ENCODE measurements around the gene FAM222B. TPM values are rescaled to one million over a fixed set of nuclear protein-coding genes. Genes with fewer than 3 reads are reported as not detected.
"Not testable (repeated sequence)": the region's sequence is repeated elsewhere in the genome, so short reads cannot be mapped to it uniquely, and the experiment has no call there.

Gene FAM222B
- total RNA-seq, 1 donor from 2014 or later = 39.8 TPM

GRCh38 chr17:28735242-28735722 lies 107.3 kb downstream of the FAM222B start:
- DNase-seq (ENCODE audit: extremely low read depth, low read depth, low spot score) = no peak

GRCh38 chr17:28734712-28735241 lies 107.8 kb downstream of the FAM222B start:
- DNase-seq (ENCODE audit: extremely low read depth, low read depth, low spot score) = no peak

DNA sequence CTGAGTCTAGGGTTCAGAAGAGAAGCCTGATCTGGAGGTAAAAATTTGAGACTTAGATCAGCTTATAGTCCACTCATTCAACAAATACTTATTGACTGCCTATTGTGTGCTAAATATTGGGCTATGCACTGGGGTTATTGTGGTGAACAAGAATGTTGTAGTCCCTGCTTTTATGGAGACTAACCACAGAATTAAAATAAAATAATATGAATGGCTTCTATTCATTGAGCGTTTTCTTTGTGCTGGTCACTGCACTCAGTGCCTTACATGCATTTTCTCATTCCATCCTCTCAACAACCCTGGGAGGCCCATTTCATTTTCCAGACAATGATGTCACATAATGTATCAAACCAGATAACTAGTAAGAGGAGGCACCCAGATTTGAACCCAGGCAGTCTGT lies 109.2 kb downstream of the FAM222B start:
- no peak for DNase-seq (ENCODE audit: extremely low read depth, low read depth, low spot score)

DNA sequence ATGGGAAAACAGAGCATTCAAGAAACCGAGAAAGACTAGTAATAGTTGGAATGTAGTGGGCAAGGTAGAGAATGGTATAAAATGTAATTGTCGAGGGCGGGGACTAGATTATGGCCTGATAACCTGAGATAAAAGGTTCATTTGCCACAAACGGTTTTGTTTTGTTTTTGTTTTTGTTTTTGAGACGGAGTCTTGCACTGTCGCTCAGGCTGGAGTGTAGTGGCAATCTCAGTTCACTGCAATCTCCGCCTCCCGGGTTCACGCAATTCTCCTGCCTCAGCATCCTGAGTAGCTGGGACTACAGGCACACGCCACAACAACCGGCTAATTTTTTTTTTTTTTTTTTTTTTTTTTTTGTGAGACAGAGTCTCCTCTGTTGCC lies 112.7 kb downstream of the FAM222B start:
- no peak for DNase-seq (ENCODE audit: extremely low read depth, low read depth, low spot score)

GRCh38 chr17:28728364-28729200 lies 114.0 kb downstream of the FAM222B start, which contains the start of gene NEK8:
TSS of gene NEK8 (plus strand) at chr17:28728788. CDS start at chr17:28728814, 26 bp downstream.
- no peak for DNase-seq (ENCODE audit: extremely low read depth, low read depth, low spot score)

- no peak for DNase-seq (ENCODE audit: extremely low read depth, low read depth, low spot score)
These were observed 115.7 kb downstream of the FAM222B start for GRCh38 chr17:28726627-28727491.

GRCh38 chr17:28726226-28726626 lies 116.4 kb downstream of the FAM222B start, which contains the start of gene TLCD1:
TSS of gene TLCD1 (minus strand) at chr17:28726233. CDS start at chr17:28726097, 136 bp downstream.
- DNase-seq (ENCODE audit: extremely low read depth, low read depth, low spot score) = no peak

GRCh38 chr17:28725660-28726225 lies 116.8 kb downstream of the FAM222B start:
- DNase-seq (ENCODE audit: extremely low read depth, low read depth, low spot score) = no peak

- DNase-seq (ENCODE audit: extremely low read depth, low read depth, low spot score) = no peak
These were observed 117.4 kb downstream of the FAM222B start for GRCh38 chr17:28725166-28725659.

DNA sequence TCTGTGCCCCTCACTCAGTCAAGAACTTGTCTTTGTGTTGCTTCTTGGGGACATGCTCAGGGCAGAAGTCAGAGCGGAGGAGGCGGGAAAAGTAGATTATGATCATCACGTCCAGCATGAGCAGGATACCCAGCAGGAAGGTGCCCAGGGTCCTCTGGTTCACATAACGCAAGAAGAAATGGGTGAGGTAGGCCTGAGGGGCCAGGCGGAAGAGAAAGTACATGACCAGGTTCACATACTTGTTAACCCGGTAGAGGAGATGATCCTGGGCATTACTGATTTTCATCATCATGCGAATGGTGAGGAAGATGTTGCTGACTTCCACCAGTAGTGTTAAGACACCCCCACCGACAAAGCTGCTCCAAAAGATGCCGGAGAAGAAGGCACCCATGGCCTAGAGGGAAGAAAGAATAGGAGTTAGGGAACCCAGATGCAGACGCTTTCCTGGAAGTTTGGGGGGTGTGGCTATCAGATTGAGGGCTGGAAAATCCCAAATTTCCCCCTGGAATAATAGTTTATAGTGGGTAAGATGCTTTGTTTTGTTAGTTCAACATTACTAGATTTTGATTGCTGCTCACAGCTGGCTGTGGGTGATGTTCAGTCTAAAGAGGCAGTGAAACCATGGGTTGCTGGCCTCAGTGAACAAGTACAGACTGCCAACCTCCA lies 118.0 kb downstream of the FAM222B start:
- DNase-seq (ENCODE audit: extremely low read depth, low read depth, low spot score) = no peak

- not testable (repeated sequence) for DNase-seq (ENCODE audit: extremely low read depth, low read depth, low spot score)
These were observed 118.6 kb downstream of the FAM222B start for GRCh38 chr17:28723836-28724499.

DNA sequence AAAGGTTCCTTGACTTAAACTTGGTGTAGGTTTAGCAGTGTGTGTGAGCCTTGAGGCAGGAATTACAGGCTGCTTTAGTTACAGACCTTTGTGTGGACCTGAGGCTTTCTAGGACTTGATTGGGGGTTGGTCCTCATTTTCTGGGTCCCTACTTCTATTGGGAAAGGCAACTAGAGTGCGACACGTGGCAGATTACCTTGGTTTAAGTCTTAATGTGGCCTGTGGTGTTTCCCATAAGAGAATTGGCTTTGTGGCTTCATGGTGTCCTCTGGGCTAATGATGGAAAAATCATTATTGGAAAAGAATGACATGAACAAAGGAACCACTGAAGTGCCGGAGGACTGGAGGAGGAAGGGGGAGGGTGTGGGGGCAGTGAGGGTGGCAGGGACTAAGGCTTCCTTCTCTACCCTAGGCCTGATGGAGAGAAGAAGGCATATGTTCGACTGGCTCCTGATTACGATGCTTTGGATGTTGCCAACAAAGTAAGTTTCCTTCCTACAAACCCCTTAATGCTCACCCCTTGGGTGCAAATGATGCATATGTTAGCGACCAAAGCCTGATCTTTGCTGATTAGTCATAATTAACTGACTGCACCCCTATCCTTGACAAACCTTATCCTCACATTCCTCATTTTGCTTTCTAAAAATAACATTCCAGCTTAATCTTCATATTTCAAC lies 119.3 kb downstream of the FAM222B start:
- no peak for DNase-seq (ENCODE audit: extremely low read depth, low read depth, low spot score)

GRCh38 chr17:28722417-28723158 lies 120.0 kb downstream of the FAM222B start:
- DNase-seq (ENCODE audit: extremely low read depth, low read depth, low spot score) = no peak

- not testable (repeated sequence) for DNase-seq (ENCODE audit: extremely low read depth, low read depth, low spot score)
These were observed 121.6 kb downstream of the FAM222B start for GRCh38 chr17:28720997-28721329.

GRCh38 chr17:28720247-28720996 lies 122.2 kb downstream of the FAM222B start:
- DNase-seq (ENCODE audit: extremely low read depth, low read depth, low spot score) = no peak

DNA sequence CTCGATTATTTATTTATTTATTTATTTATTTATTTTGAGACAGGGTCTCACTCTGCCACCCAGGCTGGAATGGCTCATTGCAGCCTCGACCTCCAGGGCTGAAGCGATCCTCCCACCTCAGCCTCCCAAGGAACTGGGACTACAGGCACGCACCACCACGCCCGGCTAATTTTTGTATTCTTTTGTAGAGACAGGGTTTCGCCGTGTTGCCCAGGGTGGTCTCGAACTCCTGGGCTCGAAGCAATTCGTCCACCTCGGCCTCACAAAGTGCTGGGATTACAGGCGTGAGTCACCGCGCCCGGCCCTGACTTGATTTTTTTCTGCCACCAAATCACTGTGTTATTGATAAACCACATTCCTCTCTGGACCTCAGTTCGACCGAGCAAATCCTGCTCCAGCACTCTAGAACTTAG lies 123.6 kb downstream of the FAM222B start:
- DNase-seq (ENCODE audit: extremely low read depth, low read depth, low spot score) = no peak

DNA sequence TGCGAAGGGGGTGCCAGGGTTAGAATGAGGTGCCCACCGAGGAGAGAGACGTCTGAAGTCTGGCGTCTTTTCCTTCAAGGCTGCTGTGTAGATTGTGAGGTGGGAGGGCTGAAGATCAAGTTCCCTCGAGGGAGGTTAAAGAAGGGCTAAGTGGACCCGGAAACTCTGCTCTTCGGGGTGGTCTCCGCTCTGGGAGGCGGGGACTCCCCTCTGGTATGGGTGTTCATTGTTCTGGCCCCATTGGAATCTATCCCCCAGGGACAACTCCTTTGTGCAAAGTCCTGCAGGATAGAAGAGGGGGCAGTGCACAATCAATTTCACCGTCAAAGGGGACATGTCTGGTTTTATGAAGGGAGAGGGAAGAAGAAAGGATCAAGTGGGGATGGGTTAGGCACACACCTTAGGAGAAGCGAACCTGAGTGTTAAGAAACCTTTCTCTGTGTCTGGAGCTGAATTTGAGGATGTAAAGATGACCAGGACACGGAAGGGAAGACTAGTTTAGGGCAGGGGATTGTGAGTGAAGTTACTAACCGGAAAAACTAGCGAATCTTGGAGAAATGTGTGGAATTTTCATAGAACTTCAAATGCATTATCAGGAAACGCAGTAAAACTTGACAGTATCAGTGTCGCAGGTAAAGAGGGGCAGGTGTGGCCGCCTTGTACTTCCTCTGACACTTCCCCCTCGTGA lies 124.1 kb downstream of the FAM222B start:
- DNase-seq (ENCODE audit: extremely low read depth, low read depth, low spot score) = no peak

Measured in glomerular endothelial cell (primary cell).